Measurements from ENCODE around the gene SLC29A3. TPM values are rescaled to one million over a fixed set of nuclear protein-coding genes. Genes with fewer than 3 reads are reported as not detected.

Gene SLC29A3
- total RNA-seq, 2 donors from 2014 or later: 3.2 to 5.9 TPM

- Histone ChIP-seq H3K36me3 (no peaks in the 10 kb centered on the region), H3K4me1 (ENCODE audit: control insufficient read depth in 1 of 2, low read depth in 2 of 2) (peaks cover 10 to 17% of the 10 kb centered on the region in 2 donors), H3K9me3 (no peaks in the 10 kb centered on the region), H3K27ac (no peak overlapping the region), H3K27me3 (replicated peaks; ENCODE audit: insufficient read depth) (no peaks in the 10 kb centered on the region), H3K4me3 (peak overlapping the region; percentile 75)
- TF ChIP-seq CTCF (IDR thresholded peaks at IDR 0.05): peak; percentile 32
- DNase-seq (ENCODE audit: low spot score) (no peak), ATAC-seq (ENCODE audit: insufficient number of reproducible peaks, low FRiP score, low read depth) (no peak)
These were observed 77.1 kb downstream of the SLC29A3 start for GRCh38 chr10:71396084-71396710.

DNA sequence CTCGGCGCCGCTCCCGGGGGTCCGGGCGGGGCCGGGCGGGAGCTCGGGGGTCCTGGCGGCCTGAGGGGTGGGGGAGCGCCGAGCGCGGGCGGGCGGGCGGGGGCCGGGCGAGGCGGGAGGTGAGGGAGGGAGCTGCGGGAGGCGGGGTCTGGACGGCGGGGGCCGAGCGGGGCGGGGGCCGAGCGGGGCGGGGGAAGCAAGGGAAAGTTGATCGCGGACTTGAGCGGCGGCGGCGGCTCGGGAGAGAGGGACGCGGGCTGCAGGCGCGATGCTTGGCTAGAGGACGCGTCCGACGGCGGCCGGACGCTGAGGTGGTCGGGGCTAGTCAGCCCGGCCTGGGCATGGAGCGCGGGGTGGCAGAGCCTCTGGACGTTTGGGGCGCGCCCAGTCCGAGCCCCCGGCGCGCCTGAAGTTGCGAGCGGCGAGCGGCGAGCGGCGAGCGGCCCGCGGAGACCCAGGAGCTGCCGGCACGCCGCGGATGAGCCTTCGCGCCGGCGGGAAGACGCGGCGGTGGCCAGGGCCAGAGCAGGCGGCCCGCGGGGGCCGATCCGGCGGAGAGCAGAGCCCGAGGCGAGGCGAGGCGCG, 77.7 kb downstream of the SLC29A3 start, which contains the start of gene CDH23:
Gene CDH23, plus strand, starts transcription at position 210 of the 585 bp plus-strand sequence. CDS start 42,912 bp downstream, outside the sequence.
- DNase-seq (ENCODE audit: low spot score) (no peak), ATAC-seq (ENCODE audit: insufficient number of reproducible peaks, low FRiP score, low read depth) (no peak)
- Histone ChIP-seq H3K27ac (no peak within 1 kb of the TSS), H3K27me3 (replicated peaks; ENCODE audit: insufficient read depth) (no peaks in the 10 kb centered on the region), H3K9me3 (no peaks in the 10 kb centered on the region), H3K4me3 (peak within 1 kb of the TSS; percentile 75), H3K36me3 (no peaks in the 10 kb centered on the region), H3K4me1 (ENCODE audit: control insufficient read depth in 1 of 2, low read depth in 2 of 2) (peaks cover 10 to 17% of the 10 kb centered on the region in 2 donors)
- no peak for TF ChIP-seq CTCF (IDR thresholded peaks at IDR 0.05)

DNA sequence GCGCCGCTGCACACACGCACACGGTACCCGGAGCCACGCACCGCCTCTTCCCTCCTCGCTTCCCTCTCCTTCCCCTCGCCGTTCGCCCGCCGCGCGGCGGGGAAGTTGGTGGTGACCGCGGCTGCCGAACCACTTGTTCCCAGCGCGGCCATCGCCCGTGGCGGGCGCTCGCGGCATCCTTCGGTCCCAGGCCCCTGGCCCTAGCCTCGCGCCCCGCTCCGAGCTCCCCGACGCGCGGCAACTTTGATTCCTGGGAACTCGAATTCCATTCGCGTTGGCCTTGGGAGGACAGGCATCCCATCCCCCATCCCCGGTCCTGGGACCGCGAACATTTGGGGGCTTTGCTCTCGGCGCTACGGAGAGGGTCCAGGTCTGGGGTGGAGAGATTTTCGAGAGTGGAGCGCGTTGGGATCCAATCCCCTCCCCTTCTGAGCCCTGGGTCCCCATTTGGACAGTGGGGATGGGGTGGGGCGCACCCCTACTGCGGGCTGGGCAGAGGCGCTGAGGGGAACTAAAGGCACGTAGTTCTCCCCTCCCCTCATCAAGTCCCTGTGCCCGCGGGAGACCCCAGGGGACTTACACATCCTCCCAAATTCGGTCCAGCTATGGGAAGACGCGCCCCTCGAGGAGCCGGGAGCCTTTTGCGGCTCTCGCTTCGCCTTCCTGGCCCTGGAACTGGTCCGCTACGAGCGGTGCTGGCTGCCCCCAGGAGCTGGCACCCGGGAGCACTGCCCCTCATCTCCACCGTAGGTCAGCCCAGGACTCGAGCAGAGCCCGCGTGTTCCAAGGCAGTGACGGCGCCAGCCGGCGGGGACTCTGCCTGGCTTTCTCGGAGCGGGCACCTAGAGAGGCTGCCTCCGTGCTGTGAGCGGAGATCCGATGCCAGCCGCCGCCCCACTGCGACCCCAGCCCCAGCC, 78.5 kb downstream of the SLC29A3 start:
- peaks cover 10 to 17% of the 10 kb centered on the region in 2 donors for H3K4me1 ChIP-seq (ENCODE audit: control insufficient read depth in 1 of 2, low read depth in 2 of 2)
- H3K27ac ChIP-seq: no peak overlapping the region
- no peaks in the 10 kb centered on the region for H3K9me3 ChIP-seq
- H3K27me3 ChIP-seq (replicated peaks; ENCODE audit: insufficient read depth): no peaks in the 10 kb centered on the region
- peak overlapping the region; percentile 75 for H3K4me3 ChIP-seq
- TF ChIP-seq CTCF (IDR thresholded peaks at IDR 0.05): no peak
- H3K36me3 ChIP-seq: no peaks in the 10 kb centered on the region
- DNase-seq (ENCODE audit: low spot score): no peak
- ATAC-seq (ENCODE audit: insufficient number of reproducible peaks, low FRiP score, low read depth): no peak

GRCh38 chr10:71398976-71399375, 79.9 kb downstream of the SLC29A3 start:
- TF ChIP-seq CTCF (IDR thresholded peaks at IDR 0.05): no peak
- no peaks in the 10 kb centered on the region for H3K36me3 ChIP-seq
- H3K27ac ChIP-seq: no peak overlapping the region
- peaks cover 10 to 17% of the 10 kb centered on the region in 2 donors for H3K4me1 ChIP-seq (ENCODE audit: control insufficient read depth in 1 of 2, low read depth in 2 of 2)
- H3K27me3 ChIP-seq (replicated peaks; ENCODE audit: insufficient read depth): no peaks in the 10 kb centered on the region
- H3K9me3 ChIP-seq: no peaks in the 10 kb centered on the region
- DNase-seq (ENCODE audit: low spot score): no peak
- ATAC-seq (ENCODE audit: insufficient number of reproducible peaks, low FRiP score, low read depth): no peak
- H3K4me3 ChIP-seq: no peak overlapping the region

DNA sequence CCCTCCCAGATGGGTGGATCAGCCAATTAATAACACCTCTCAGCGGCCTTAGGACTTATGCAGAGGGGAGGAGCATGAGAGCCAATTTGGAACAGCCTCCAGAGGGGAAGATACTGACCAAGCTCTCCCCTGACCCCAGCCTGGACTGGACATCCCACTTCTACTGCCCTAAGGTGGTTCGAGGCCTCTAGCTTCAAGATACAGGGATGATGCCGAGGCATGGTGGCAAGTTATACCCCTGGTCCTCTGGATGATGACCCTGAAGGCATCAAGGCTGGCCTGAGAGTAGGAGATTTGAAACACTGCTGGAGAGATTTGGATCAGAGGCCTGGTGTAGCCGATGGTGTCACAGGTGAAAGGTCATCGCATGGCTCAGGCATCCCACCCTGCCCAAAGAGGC, 80.9 kb downstream of the SLC29A3 start:
- TF ChIP-seq CTCF (IDR thresholded peaks at IDR 0.05): no peak
- Histone ChIP-seq H3K9me3 (no peaks in the 10 kb centered on the region), H3K27ac (no peak overlapping the region), H3K36me3 (no peaks in the 10 kb centered on the region), H3K27me3 (replicated peaks; ENCODE audit: insufficient read depth) (no peaks in the 10 kb centered on the region), H3K4me1 (ENCODE audit: control insufficient read depth in 1 of 2, low read depth in 2 of 2) (peaks cover 10 to 17% of the 10 kb centered on the region in 2 donors), H3K4me3 (no peak overlapping the region)
- ATAC-seq (ENCODE audit: insufficient number of reproducible peaks, low FRiP score, low read depth) (no peak), DNase-seq (ENCODE audit: low spot score) (no peak)
